Osteoblast (primary cell): ENCODE measurements around the gene EPHA6. TPM values are rescaled to one million over a fixed set of nuclear protein-coding genes. Genes with fewer than 3 reads are reported as not detected.
"Not testable (repeated sequence)": the region's sequence is repeated elsewhere in the genome, so short reads cannot be mapped to it uniquely, and the experiment has no call there.

Experiments
- DNase-seq: peaks from one replicate; pipeline ENCODE4 v3.0.0; 2011; ENCODE audit warnings: low spot score, mixed read lengths; ENCODE audit not compliant: insufficient read length; ENCODE audit errors: missing footprints
- H2AFZ ChIP-seq: 2 replicates; pipeline ENCODE4 v1.6.0; 2011; ENCODE audit warnings: mild to moderate bottlenecking, low read length
- H3K27ac ChIP-seq: 2 replicates; pipeline ENCODE4 v1.5.1; 2011; ENCODE audit warnings: mild to moderate bottlenecking, low read depth, low read length, moderate library complexity
- H3K27me3 ChIP-seq: 2 replicates; pipeline ENCODE4 v1.6.0; 2012; ENCODE audit warnings: mild to moderate bottlenecking, control low read depth, inconsistent platforms, low read length, moderate library complexity; ENCODE audit not compliant: insufficient read depth
- H3K36me3 ChIP-seq: 2 replicates; pipeline ENCODE4 v1.5.1; 2011; ENCODE audit warnings: mild to moderate bottlenecking, low read length, control low read depth, moderate library complexity; ENCODE audit not compliant: insufficient read depth
- H3K4me1 ChIP-seq: 2 replicates; pipeline ENCODE4 v1.5.1; 2011; ENCODE audit warnings: mild to moderate bottlenecking, low read length, control low read depth, moderate library complexity; ENCODE audit not compliant: insufficient read depth
- H3K4me2 ChIP-seq: 2 replicates; pipeline ENCODE4 v1.6.0; 2011; ENCODE audit warnings: mild to moderate bottlenecking, low read length; ENCODE audit not compliant: insufficient read depth
- H3K4me3 ChIP-seq: fragments of 200-600 bp; sonication (generic); 3 replicates; pipeline ENCODE4 v1.5.1; 2012; ENCODE audit warnings: mild to moderate bottlenecking, low read length, inconsistent platforms; ENCODE audit not compliant: insufficient read depth
- H3K79me2 ChIP-seq: 2 replicates; pipeline ENCODE4 v1.6.0; 2012; ENCODE audit warnings: mild to moderate bottlenecking, low read length, control low read depth, inconsistent platforms; ENCODE audit not compliant: insufficient read depth
- H3K9me3 ChIP-seq: 2 replicates; pipeline ENCODE4 v1.5.1; 2011; ENCODE audit warnings: low read depth, low read length, control low read depth
- H4K20me1 ChIP-seq: 2 replicates; pipeline ENCODE4 v1.6.0; 2012; ENCODE audit warnings: mild to moderate bottlenecking, low read length, control low read depth; ENCODE audit not compliant: insufficient read depth
- total RNA-seq: library from RNA; depleted of rRNA; stranded (reverse); fragments of >200 nt; gene quantifications from 2 replicates; pipeline ENCODE4 v1.2.3, GENCODE V29; 2012
- TF ChIP-seq, protein P1 (sequence below): IDR thresholded peaks from 2 replicates; pipeline ENCODE4 v1.5.1; 2011; ENCODE audit warnings: mild to moderate bottlenecking, low read depth, low read length, moderate library complexity; ENCODE audit errors: extremely low read depth

Gene EPHA6
- total RNA-seq, 1 donor = not detected

GRCh38 chr3:97470481-97470880 lies 656.1 kb downstream of the EPHA6 start:
- DNase-seq = no peak
- TF ChIP-seq, protein P1, sequence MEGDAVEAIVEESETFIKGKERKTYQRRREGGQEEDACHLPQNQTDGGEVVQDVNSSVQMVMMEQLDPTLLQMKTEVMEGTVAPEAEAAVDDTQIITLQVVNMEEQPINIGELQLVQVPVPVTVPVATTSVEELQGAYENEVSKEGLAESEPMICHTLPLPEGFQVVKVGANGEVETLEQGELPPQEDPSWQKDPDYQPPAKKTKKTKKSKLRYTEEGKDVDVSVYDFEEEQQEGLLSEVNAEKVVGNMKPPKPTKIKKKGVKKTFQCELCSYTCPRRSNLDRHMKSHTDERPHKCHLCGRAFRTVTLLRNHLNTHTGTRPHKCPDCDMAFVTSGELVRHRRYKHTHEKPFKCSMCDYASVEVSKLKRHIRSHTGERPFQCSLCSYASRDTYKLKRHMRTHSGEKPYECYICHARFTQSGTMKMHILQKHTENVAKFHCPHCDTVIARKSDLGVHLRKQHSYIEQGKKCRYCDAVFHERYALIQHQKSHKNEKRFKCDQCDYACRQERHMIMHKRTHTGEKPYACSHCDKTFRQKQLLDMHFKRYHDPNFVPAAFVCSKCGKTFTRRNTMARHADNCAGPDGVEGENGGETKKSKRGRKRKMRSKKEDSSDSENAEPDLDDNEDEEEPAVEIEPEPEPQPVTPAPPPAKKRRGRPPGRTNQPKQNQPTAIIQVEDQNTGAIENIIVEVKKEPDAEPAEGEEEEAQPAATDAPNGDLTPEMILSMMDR = no peak
- Histone ChIP-seq H3K4me2 (no peak overlapping the region), H2AFZ (no peak overlapping the region), H3K36me3 (no peaks in the 10 kb centered on the region), H3K9me3 (peaks cover 4% of the 10 kb centered on the region), H3K4me1 (no peaks in the 10 kb centered on the region), H3K27me3 (no peaks in the 10 kb centered on the region), H4K20me1 (no peaks in the 10 kb centered on the region), H3K4me3 (no peak overlapping the region), H3K79me2 (no peaks in the 10 kb centered on the region), H3K27ac (no peak overlapping the region)

- TF ChIP-seq, protein P1 = no peak
- Histone ChIP-seq H3K4me1 (no peaks in the 10 kb centered on the region), H3K27me3 (no peaks in the 10 kb centered on the region), H3K36me3 (no peaks in the 10 kb centered on the region), H3K27ac (no peak overlapping the region), H3K79me2 (no peaks in the 10 kb centered on the region), H3K9me3 (peaks cover 3% of the 10 kb centered on the region), H3K4me3 (no peak overlapping the region), H3K4me2 (no peak overlapping the region), H2AFZ (no peak overlapping the region), H4K20me1 (no peaks in the 10 kb centered on the region)
- DNase-seq = no peak
Measured at GRCh38 chr3:97479740-97480139, 665.3 kb downstream of the EPHA6 start.

DNA sequence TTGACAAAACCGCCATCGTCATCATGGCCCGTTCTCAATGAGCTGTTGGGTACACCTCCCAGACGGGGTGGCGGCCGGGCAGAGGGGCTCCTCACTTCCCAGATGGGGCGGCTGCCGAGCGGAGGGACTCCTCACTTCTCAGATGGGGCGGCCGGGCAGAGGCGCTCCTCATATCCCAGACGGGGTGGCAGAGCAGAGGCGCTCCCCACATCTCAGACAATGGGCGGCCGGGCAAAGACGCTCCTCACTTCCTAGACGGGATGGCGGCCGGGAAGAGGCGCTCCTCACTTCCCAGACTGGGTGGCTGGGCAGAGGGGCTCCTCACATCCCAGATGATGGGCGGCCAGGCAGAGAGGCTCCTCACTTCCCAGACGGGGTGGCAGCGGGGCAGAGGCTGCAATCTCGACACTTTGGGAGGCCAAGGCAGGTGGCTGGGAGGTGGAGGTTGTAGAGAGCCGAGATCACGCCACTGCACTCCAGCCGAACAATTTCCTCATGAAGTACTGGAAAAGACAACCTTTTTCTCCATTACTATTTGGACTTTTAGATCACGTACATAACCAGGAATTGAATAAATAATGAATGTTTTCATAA lies 666.4 kb downstream of the EPHA6 start:
- not testable (repeated sequence) for H3K4me1 ChIP-seq, DNase-seq, H4K20me1 ChIP-seq

GRCh38 chr3:97481416-97481815 lies 667.0 kb downstream of the EPHA6 start:
- no peaks in the 10 kb centered on the region for H3K79me2 ChIP-seq
- H3K4me2 ChIP-seq = no peak overlapping the region
- no peak overlapping the region for H3K4me3 ChIP-seq
- no peaks in the 10 kb centered on the region for H3K36me3 ChIP-seq
- no peaks in the 10 kb centered on the region for H4K20me1 ChIP-seq
- no peak for DNase-seq
- peaks cover 4% of the 10 kb centered on the region for H3K9me3 ChIP-seq
- no peak overlapping the region for H2AFZ ChIP-seq
- TF ChIP-seq, protein P1 = no peak
- no peak overlapping the region for H3K27ac ChIP-seq
- no peaks in the 10 kb centered on the region for H3K27me3 ChIP-seq
- no peaks in the 10 kb centered on the region for H3K4me1 ChIP-seq

More for the DNA sequence above, 666.4 kb downstream of the EPHA6 start:
- H3K9me3 ChIP-seq, H3K27ac ChIP-seq, H3K4me2 ChIP-seq, H3K27me3 ChIP-seq, H3K79me2 ChIP-seq, H2AFZ ChIP-seq, H3K36me3 ChIP-seq, H3K4me3 ChIP-seq: not testable (repeated sequence)
